ENCODE data around the gene MYCBP2. TPM values are rescaled to one million over a fixed set of nuclear protein-coding genes. Genes with fewer than 3 reads are reported as not detected.

MYCBP2 gene
- total RNA-seq, 1 experiment from 2014 or later = 57.8 TPM

- DNase-seq (ENCODE audit: low spot score) = no peak
- ChIA-PET POLR2A (ENCODE audit: low non-redundant PET) (no interaction called here), CTCF (no interaction called here)
- intact Hi-C loops (cut with micrococcal nuclease; ENCODE audit: unreplicated experiment) = no loop called here
- no peaks in the 10 kb centered on the region for H3K4me1 ChIP-seq (ENCODE audit: insufficient read depth, low read length, poor library complexity, severe bottlenecking)
- H3K27me3 ChIP-seq (replicated peaks; ENCODE audit: insufficient read depth, low read depth, low read length, poor library complexity) = no peaks in the 10 kb centered on the region
- TF ChIP-seq EZH2 (IDR thresholded peaks at IDR 0.05; ENCODE audit: borderline replicate concordance, low read depth, low read length, poor library complexity, severe bottlenecking) = no peak
- TF ChIP-seq CTCF (conservative IDR thresholded peaks at IDR 0.05; ENCODE audit: low read depth, low read length) = no peak
- H3K4me3 ChIP-seq (ENCODE audit: low read depth, low read length, poor library complexity, severe bottlenecking) = no peak overlapping the region
- no peak overlapping the region for H3K27ac ChIP-seq (ENCODE audit: low read depth, low read length, poor library complexity, severe bottlenecking)
- no peaks in the 10 kb centered on the region for H3K9me3 ChIP-seq (ENCODE audit: low read depth, low read length, poor library complexity, severe bottlenecking)
- no peaks in the 10 kb centered on the region for H3K36me3 ChIP-seq (ENCODE audit: insufficient read depth, low read length, poor library complexity, severe bottlenecking)
- no TSS peak for BruUV-seq (replicated peaks)
Measured at GRCh38 chr13:77230560-77230959, 96.3 kb downstream of the MYCBP2 start.

- no peaks in the 10 kb centered on the region for H3K9me3 ChIP-seq (ENCODE audit: low read depth, low read length, poor library complexity, severe bottlenecking)
- no peak overlapping the region for H3K4me3 ChIP-seq (ENCODE audit: low read depth, low read length, poor library complexity, severe bottlenecking)
- ChIA-PET CTCF (no interaction called here), POLR2A (ENCODE audit: low non-redundant PET) (no interaction called here)
- H3K27ac ChIP-seq (ENCODE audit: low read depth, low read length, poor library complexity, severe bottlenecking) = no peak overlapping the region
- H3K36me3 ChIP-seq (ENCODE audit: insufficient read depth, low read length, poor library complexity, severe bottlenecking) = no peaks in the 10 kb centered on the region
- no peaks in the 10 kb centered on the region for H3K27me3 ChIP-seq (replicated peaks; ENCODE audit: insufficient read depth, low read depth, low read length, poor library complexity)
- no peaks in the 10 kb centered on the region for H3K4me1 ChIP-seq (ENCODE audit: insufficient read depth, low read length, poor library complexity, severe bottlenecking)
- intact Hi-C loops (cut with micrococcal nuclease; ENCODE audit: unreplicated experiment) = no loop called here
- TF ChIP-seq EZH2 (IDR thresholded peaks at IDR 0.05; ENCODE audit: borderline replicate concordance, low read depth, low read length, poor library complexity, severe bottlenecking) (no peak), CTCF (conservative IDR thresholded peaks at IDR 0.05; ENCODE audit: low read depth, low read length) (no peak)
- BruUV-seq (replicated peaks) = no TSS peak
- DNase-seq (ENCODE audit: low spot score) = no peak
Measured at GRCh38 chr13:77225946-77226345, 100.9 kb downstream of the MYCBP2 start.

- no TSS peak for BruUV-seq (replicated peaks)
- Histone ChIP-seq H3K4me1 (ENCODE audit: insufficient read depth, low read length, poor library complexity, severe bottlenecking) (no peaks in the 10 kb centered on the region), H3K27me3 (replicated peaks; ENCODE audit: insufficient read depth, low read depth, low read length, poor library complexity) (no peaks in the 10 kb centered on the region), H3K9me3 (ENCODE audit: low read depth, low read length, poor library complexity, severe bottlenecking) (no peaks in the 10 kb centered on the region), H3K27ac (ENCODE audit: low read depth, low read length, poor library complexity, severe bottlenecking) (no peak overlapping the region), H3K36me3 (ENCODE audit: insufficient read depth, low read length, poor library complexity, severe bottlenecking) (no peaks in the 10 kb centered on the region), H3K4me3 (ENCODE audit: low read depth, low read length, poor library complexity, severe bottlenecking) (no peak overlapping the region)
- intact Hi-C loops (cut with micrococcal nuclease; ENCODE audit: unreplicated experiment) = no loop called here
- CTCF ChIA-PET = no interaction called here
- POLR2A ChIA-PET (ENCODE audit: low non-redundant PET) = no interaction called here
- DNase-seq (ENCODE audit: low spot score) = no peak
- TF ChIP-seq CTCF (conservative IDR thresholded peaks at IDR 0.05; ENCODE audit: low read depth, low read length) (no peak), EZH2 (IDR thresholded peaks at IDR 0.05; ENCODE audit: borderline replicate concordance, low read depth, low read length, poor library complexity, severe bottlenecking) (no peak)
Measured at GRCh38 chr13:77222909-77223308, 104.0 kb downstream of the MYCBP2 start.
